Lower leg skin (tissue), 3 donors: Measurements from ENCODE around the gene EBF4.

Experiments
- POLR2A ChIP-seq, 2 donors: fragments of 450-650 bp; IDR thresholded peaks; one replicate each; pipeline ENCODE4 v1.6.1; 2016 to 2017; ENCODE audit warnings: antibody characterized with exemption in 2 of 2, mild to moderate bottlenecking in 1 of 2, moderate library complexity in 1 of 2
- TF ChIP-seq, protein P1 (sequence below), 3 donors: fragments of 450-650 bp; IDR thresholded peaks; one replicate each; pipeline ENCODE4 v1.5.1; 2016; ENCODE audit warnings: antibody characterized with exemption in 3 of 3, mild to moderate bottlenecking in 3 of 3, moderate library complexity in 2 of 3

DNA sequence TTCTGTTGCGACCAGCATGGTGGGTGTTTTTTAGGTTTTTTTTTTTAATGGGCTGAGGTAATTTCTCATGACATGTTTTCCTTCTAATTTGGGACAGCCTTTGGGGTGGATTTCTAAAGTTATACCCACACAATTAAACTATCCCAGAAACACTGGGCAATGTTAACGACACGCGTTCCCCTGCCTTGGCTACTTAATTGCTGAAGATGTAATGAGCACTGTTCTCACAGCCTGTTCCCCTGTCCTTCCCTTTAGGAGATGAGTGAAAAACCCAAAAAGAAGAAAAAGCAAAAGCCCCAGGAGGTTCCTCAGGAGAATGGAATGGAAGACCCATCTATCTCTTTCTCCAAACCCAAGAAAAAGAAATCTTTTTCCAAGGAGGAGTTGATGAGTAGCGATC, 34.9 kb upstream of the EBF4 start:
- TF ChIP-seq, protein P1, sequence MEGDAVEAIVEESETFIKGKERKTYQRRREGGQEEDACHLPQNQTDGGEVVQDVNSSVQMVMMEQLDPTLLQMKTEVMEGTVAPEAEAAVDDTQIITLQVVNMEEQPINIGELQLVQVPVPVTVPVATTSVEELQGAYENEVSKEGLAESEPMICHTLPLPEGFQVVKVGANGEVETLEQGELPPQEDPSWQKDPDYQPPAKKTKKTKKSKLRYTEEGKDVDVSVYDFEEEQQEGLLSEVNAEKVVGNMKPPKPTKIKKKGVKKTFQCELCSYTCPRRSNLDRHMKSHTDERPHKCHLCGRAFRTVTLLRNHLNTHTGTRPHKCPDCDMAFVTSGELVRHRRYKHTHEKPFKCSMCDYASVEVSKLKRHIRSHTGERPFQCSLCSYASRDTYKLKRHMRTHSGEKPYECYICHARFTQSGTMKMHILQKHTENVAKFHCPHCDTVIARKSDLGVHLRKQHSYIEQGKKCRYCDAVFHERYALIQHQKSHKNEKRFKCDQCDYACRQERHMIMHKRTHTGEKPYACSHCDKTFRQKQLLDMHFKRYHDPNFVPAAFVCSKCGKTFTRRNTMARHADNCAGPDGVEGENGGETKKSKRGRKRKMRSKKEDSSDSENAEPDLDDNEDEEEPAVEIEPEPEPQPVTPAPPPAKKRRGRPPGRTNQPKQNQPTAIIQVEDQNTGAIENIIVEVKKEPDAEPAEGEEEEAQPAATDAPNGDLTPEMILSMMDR (IDR thresholded peaks at IDR 0.05) = no peak
- TF ChIP-seq POLR2A (IDR thresholded peaks at IDR 0.05) = no peak
